H1 (cell line): ENCODE data around the gene WBP1. TPM values are rescaled to one million over a fixed set of nuclear protein-coding genes. Genes with fewer than 3 reads are reported as not detected.

Source experiments
- BCL11A ChIP-seq, 2 experiments: IDR thresholded peaks; one replicate each; pipeline ENCODE4 v1.6.1; 2011; ENCODE audit warnings: low read depth in 2 of 2, low read length in 2 of 2, mild to moderate bottlenecking in 2 of 2
- BRCA1 ChIP-seq: IDR thresholded peaks from 2 replicates; pipeline ENCODE4 v1.6.1; 2012; ENCODE audit warnings: low read depth, low read length, improper control_type of control experiment
- CHD1 ChIP-seq: IDR thresholded peaks from 2 replicates; pipeline ENCODE4 v1.6.1; 2012; ENCODE audit warnings: low read depth, low read length, improper control_type of control experiment
- CREB1 ChIP-seq: IDR thresholded peaks from 2 replicates; pipeline ENCODE4 v1.6.1; 2012; ENCODE audit warnings: inconsistent platforms
- EP300 ChIP-seq, 2 experiments: IDR thresholded peaks; 1 replicate in 1 of 2; 2 replicates in 1 of 2; pipeline ENCODE4 v1.6.1; 2011 to 2012; ENCODE audit warnings: low read depth in 2 of 2, low read length in 2 of 2, mild to moderate bottlenecking in 2 of 2, borderline replicate concordance in 1 of 2, inconsistent platforms in 1 of 2, moderate library complexity in 1 of 2
- FOSL1 ChIP-seq: IDR thresholded peaks from 2 replicates; pipeline ENCODE4 v1.6.1; 2011; ENCODE audit warnings: mild to moderate bottlenecking, low read depth, low read length, moderate library complexity; ENCODE audit not compliant: insufficient read depth
- HDAC6 ChIP-seq: IDR thresholded peaks from one replicate; pipeline ENCODE4 v1.7.1; 2012; ENCODE audit warnings: low read depth, mild to moderate bottlenecking, inconsistent platforms, low read length, moderate library complexity
- JUN ChIP-seq: IDR thresholded peaks from 2 replicates; pipeline ENCODE4 v1.6.1; 2011; ENCODE audit warnings: low read depth, mild to moderate bottlenecking, improper control_type of control experiment, low read length
- KDM1A ChIP-seq: fragments of 200-600, 300-600 bp; sonication (generic); IDR thresholded peaks from 2 replicates; pipeline ENCODE4 v1.7.1; 2016; ENCODE audit warnings: mild to moderate bottlenecking, low read length, borderline replicate concordance
- KDM5A ChIP-seq: fragments of 200-600 bp; IDR thresholded peaks from 2 replicates; pipeline ENCODE4 v1.7.1; 2012; ENCODE audit warnings: mild to moderate bottlenecking, low read length, inconsistent platforms, mixed read lengths
- NRF1 ChIP-seq: IDR thresholded peaks from 2 replicates; pipeline ENCODE4 v1.6.1; 2011; ENCODE audit warnings: mild to moderate bottlenecking, low read depth, low read length, improper control_type of control experiment
- PHF8 ChIP-seq: fragments of 200-600 bp; sonication (generic); conservative IDR thresholded peaks from 2 replicates; pipeline ENCODE4 v1.7.1; 2012; ENCODE audit warnings: low read depth, mild to moderate bottlenecking, inconsistent platforms, low read length, moderate library complexity
- POLR2A ChIP-seq, 2 experiments: IDR thresholded peaks; 1 replicate in 1 of 2; 2 replicates in 1 of 2; pipeline ENCODE4 v1.6.1; 2011; ENCODE audit warnings: low read depth in 2 of 2, low read length in 2 of 2, mild to moderate bottlenecking in 2 of 2; ENCODE audit errors: control extremely low read depth in 1 of 2
- POLR2AphosphoS5 ChIP-seq: IDR thresholded peaks from 2 replicates; pipeline ENCODE4 v1.6.1; 2011; ENCODE audit warnings: low read depth, low read length
- RAD21 ChIP-seq, 2 experiments: IDR thresholded peaks in 1 of 2; conservative IDR thresholded peaks in 1 of 2; 2 replicates each; pipeline ENCODE4 v1.6.1; 2011; ENCODE audit warnings: low read depth in 2 of 2, low read length in 2 of 2, improper control_type of control experiment in 1 of 2, inconsistent platforms in 1 of 2, mild to moderate bottlenecking in 1 of 2, moderate library complexity in 1 of 2
- RFX5 ChIP-seq: IDR thresholded peaks from 2 replicates; pipeline ENCODE4 v1.6.1; 2011; ENCODE audit warnings: low read depth, low read length, improper control_type of control experiment, borderline replicate concordance
- RXRA ChIP-seq: IDR thresholded peaks from 2 replicates; pipeline ENCODE4 v1.6.1; 2011; ENCODE audit warnings: low read depth, mild to moderate bottlenecking, low read length, moderate library complexity; ENCODE audit not compliant: insufficient read depth
- SAP30 ChIP-seq: fragments of 300-600 bp; sonication (generic); IDR thresholded peaks from 2 replicates; pipeline ENCODE4 v1.7.1; 2012; ENCODE audit warnings: low read length, moderate library complexity, mild to moderate bottlenecking, inconsistent platforms; ENCODE audit not compliant: insufficient read depth, insufficient replicate concordance
- SIRT6 ChIP-seq: IDR thresholded peaks from one replicate; pipeline ENCODE4 v1.7.1; 2012; ENCODE audit warnings: low read length, inconsistent platforms
- SIX5 ChIP-seq: IDR thresholded peaks from 2 replicates; pipeline ENCODE4 v1.6.1; 2011; ENCODE audit warnings: mild to moderate bottlenecking, low read depth, low read length
- SP1 ChIP-seq: IDR thresholded peaks from 2 replicates; pipeline ENCODE4 v1.6.1; 2011; ENCODE audit warnings: low read depth, low read length
- SP4 ChIP-seq: IDR thresholded peaks from 2 replicates; pipeline ENCODE4 v1.6.1; 2012; ENCODE audit warnings: low read length, inconsistent platforms
- SRF ChIP-seq: IDR thresholded peaks from 2 replicates; pipeline ENCODE4 v1.6.1; 2011; ENCODE audit warnings: mild to moderate bottlenecking, low read depth, low read length, moderate library complexity
- SUZ12 ChIP-seq: fragments of 200-600 bp; sonication (generic); IDR thresholded peaks from 2 replicates; pipeline ENCODE4 v1.6.1; 2012; ENCODE audit warnings: mild to moderate bottlenecking, inconsistent platforms, low read length, moderate library complexity, mixed read lengths
- TAF1 ChIP-seq: IDR thresholded peaks from 2 replicates; pipeline ENCODE4 v1.6.1; 2011; ENCODE audit warnings: mild to moderate bottlenecking, low read depth, low read length
- polyA plus RNA-seq, 7 experiments: library from polyadenylated mRNA; depleted of rRNA in 3 of 7; stranded (reverse) in 5 of 7; unstranded in 2 of 7; fragments of >200 nt in 5 of 7; fragments of 200-250 nt in 2 of 7; gene quantifications; 1 replicate in 5 of 7; 2 replicates in 1 of 7; 4 replicates in 1 of 7; pipeline versions ENCODE4 v1.2.1 to v1.2.3, GENCODE V29; 2011 to 2013; ENCODE audit warnings: missing spikeins in 2 of 7, mixed read lengths in 2 of 7
- total RNA-seq: library from RNA; stranded (reverse); fragmentation: NEBNext Ultra II Directional; extraction: Animal tissue kit (Norgen Biotek cat#: 25700); gene quantifications from 2 replicates; pipeline ENCODE4 v1.2.1, GENCODE V29; 2021

WBP1 gene
- total and polyA plus RNA-seq, 2 of the 8 experiments (the other 6 are each of a cell fraction or from before 2014, with no cell fraction given) = 57.2 to 190 TPM

- TF ChIP-seq FOSL1 (no peak), CREB1 (peak; percentile 84), RAD21 (IDR thresholded peaks at IDR 0.05 in 1 of 2, conservative IDR thresholded peaks at IDR 0.05 in 1 of 2; ENCODE audit: low read depth in 2 of 2, low read length in 2 of 2) (no peak), SRF (no peak), NRF1 (no peak), SIRT6 (no peak), SAP30 (no peak), KDM1A (no peak), BCL11A (IDR thresholded peaks at IDR 0.05; ENCODE audit: low read depth in 2 of 2, low read length in 2 of 2) (no peak), BRCA1 (no peak), SUZ12 (no peak), CHD1 (no peak), POLR2A (IDR thresholded peaks at IDR 0.05; ENCODE audit: control extremely low read depth in 1 of 2, low read depth in 2 of 2, low read length in 2 of 2) (peak in 1 of 2 experiments; percentile 83; a peak in 2 of 3 replicates), KDM5A (peak; percentile 80), EP300 (IDR thresholded peaks at IDR 0.05; ENCODE audit: borderline replicate concordance in 1 of 2, low read depth in 2 of 2, low read length in 2 of 2) (no peak), JUN (no peak), SP4 (no peak), HDAC6 (no peak), POLR2AphosphoS5 (peak; percentile 31; the same call in 1 of the 2 replicates), TAF1 (peak; percentile 29; the same call in 1 of the 2 replicates), RXRA (no peak), SIX5 (no peak), SP1 (peak; percentile 97), RFX5 (0 out of 2 replicates have a peak, but pooled peaks have one; percentile 8), PHF8 (peak; percentile 66)
These were observed at the start of gene WBP1 (continued) for GRCh38 chr2:74458132-74458937.
